Stimulated activated CD8-positive, alpha-beta memory T cell treated with anti-CD3 and anti-CD28 coated beads, Interleukin-12 subunit alpha, Interleukin-12 subunit beta, amount 100 ng/mL, for 24 hours (primary cell): ENCODE data around the gene SYT3.

Experiments
- DNase-seq: peaks from one replicate; pipeline ENCODE4 v3.0.0-alpha.2; 2020; ENCODE audit errors: extremely low read depth

SYT3 gene, protein sequence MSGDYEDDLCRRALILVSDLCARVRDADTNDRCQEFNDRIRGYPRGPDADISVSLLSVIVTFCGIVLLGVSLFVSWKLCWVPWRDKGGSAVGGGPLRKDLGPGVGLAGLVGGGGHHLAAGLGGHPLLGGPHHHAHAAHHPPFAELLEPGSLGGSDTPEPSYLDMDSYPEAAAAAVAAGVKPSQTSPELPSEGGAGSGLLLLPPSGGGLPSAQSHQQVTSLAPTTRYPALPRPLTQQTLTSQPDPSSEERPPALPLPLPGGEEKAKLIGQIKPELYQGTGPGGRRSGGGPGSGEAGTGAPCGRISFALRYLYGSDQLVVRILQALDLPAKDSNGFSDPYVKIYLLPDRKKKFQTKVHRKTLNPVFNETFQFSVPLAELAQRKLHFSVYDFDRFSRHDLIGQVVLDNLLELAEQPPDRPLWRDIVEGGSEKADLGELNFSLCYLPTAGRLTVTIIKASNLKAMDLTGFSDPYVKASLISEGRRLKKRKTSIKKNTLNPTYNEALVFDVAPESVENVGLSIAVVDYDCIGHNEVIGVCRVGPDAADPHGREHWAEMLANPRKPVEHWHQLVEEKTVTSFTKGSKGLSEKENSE

DNA sequence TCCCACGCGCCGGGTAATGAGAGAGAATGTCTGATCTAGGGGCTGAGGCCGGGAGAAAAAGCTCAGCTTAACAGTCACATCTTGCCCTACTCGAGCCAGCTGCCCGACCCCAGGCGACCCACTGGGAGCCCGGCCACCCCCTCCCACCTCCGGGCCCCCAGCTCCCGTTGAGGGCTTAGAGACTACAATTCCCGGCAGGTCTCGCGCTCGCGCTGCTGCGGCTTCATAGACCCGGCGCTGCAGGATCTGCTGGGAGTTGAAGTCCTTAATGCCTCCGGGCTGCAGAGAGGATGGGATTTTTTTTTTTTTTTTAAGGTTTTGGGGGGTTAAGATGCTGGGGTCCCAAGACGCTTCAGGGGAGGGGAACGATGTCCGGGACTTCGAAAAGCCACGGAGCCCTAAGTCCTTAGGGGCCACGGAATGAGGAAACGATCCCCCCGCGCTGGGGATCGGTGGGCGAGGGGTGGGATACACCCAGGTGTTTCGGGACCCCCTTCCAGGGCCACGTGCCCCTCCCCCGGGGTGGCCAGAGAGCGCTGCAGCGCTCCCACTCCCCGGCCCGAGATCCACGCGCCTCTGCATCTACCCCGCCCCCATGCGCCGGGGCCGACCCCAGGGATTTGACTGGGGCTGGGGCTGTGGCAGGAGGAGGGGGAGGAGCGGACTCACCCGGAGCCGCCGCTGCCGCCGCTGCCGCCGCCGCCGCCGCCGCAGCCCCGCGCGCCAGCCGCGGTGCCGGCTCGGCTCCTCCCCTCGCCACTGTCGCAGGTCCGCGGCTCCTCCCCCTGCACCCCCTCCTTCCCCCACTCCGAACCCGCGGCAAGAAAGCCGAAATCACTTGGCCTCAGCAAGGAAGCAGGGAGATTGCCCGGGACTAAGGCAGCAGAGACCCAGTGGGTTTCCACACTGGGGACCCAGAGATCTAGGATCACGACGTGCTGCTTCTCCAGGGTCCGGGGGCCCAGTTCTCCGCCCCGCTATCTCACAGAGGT, at the start of gene SYT3:
TSS of gene SYT3 (minus strand) at position 761 of the 992 bp plus-strand sequence. CDS start 2,470 bp downstream, outside the sequence.
- DNase-seq, result peak; percentile 10

DNA sequence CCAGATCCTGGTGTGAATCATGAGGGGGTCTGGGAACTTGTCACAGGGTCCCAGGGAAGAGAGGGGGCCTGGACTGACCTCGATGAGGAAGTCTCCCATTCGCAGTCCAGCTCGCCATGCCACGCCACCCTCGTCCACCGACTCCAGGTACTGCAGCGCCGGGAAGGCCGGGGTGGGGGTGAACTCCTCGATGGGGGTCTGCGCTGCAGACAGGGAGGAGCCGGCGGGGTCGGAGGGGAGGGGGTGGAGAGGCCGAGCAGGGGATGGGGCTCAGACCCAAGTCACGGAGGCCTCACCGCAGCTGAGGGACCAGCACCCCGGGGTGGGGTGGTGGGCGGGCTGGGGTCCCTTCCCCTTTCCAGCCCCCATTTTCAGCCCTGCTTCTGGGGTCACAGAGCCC, 49.1 kb upstream of the SYT3 start:
- DNase-seq, result no peak

DNA sequence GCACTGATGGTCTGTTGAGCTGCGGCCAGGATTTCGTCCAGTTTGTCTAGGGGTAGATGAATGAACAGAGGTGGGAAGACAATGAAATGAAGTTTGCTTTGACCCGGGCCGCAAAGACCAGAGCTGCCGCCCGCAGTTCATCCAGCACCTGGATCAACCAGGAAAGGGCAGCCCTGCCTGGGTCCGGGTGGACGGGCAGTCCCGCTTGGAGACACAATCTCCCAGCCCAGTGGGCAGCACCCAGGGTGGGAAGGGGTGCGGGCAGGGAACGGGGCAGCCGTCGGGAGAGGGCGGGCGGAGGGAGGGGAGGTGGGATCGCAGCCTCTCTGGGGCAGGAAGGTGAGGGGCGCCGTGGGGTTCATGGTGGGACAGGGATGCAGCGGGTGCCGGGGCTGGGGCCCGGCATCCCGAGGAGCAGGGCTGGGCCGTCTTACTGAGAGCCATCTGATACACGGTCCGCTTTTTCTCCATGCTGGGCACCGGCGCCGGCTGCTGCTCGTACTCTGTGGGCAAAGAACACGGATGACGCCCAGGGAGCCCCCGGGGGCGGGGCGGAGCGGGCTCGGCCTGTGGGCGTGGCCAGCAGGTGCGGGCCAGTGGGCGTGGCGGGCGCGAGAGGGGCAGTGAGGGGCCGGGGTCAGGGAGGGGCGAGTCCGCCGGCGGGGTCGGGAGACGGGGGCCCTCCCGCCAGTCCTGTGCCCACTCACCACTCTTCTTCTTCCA, 46.8 kb upstream of the SYT3 start:
- DNase-seq, result no peak

DNA sequence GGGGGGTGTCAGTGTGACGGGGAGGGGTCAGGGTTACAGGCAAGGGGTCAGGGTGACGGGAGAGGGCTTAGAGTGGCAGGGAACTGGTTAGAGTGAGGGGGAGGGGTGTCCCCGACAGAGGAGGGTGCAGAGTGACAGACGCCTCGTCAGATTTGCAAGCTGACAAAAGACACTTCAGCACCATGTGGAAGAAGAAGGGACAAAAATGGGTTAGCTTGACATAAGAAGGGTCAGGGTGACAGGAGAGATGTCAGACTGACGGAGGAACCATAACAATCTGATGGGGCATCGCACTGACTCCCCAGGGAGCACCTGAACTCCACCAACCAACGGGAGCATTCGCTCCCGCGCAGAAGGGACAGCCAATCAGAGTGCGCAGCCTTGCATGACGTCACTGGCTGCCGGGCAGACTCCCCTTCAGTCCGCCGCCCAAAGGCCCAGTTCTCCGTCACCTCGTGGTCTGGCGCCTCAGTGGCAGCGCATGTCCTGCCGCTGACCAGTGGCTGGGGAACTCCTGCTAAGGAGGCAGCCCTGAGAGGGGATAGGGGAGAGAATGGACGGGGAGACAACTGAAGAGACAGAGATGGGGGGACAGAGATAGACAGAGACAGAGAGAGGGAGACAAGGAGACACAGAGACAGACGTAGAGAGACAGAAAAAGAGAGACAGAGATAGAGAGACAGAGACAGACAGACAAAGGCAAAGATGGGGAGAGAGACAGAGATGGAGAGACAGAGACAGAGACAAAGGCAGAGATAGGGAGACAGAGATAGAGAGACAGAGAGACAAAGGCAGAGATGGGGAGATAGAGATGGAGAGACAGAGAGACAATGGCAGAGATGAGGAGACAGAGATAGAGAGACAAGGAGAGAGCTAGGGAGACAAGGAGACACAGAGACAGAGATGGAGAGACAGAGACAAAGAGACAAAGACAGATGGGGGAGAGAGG, 39.8 kb upstream of the SYT3 start:
- peak; percentile 33 for DNase-seq

DNA sequence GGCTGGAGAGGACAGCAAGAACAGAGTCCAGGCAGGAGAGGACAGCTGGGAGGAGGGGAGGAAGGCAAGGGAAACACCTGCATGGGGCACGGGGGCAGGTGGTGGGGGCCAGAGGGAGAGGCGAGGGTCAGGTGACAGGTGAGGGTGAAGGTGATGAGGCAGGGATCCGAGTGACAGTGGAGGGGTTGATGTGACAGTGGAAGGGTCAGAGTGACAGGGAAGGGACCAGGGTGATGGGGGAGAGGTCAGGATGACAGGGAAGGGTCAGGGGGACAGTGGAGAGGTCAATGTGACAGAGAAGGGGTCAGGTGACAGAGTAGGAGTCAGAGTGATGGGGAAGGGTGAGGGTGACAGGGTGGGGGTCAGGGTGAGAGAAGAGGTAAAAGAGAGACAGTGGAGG, 38.6 kb upstream of the SYT3 start:
- DNase-seq, result no peak

DNA sequence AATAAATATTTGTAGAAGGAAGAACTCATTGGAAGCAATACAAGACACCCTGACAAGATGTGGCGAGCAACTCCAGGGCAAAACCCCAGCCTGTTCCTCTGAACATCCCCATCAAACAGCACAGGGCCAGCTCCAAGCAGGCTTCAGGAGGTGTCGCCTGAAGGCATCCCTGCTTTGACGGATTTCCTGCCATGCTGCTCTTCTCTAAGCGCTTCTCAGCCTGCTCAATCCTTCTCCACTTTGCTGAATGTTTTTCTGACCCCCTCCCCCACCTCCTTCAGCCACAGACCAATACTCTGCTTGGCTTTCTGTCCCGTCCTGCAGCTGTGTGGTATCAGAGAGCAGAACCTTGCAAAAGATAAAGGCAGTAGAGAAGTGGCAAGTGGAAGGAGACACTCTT, 38.0 kb upstream of the SYT3 start:
- DNase-seq, result no peak

DNA sequence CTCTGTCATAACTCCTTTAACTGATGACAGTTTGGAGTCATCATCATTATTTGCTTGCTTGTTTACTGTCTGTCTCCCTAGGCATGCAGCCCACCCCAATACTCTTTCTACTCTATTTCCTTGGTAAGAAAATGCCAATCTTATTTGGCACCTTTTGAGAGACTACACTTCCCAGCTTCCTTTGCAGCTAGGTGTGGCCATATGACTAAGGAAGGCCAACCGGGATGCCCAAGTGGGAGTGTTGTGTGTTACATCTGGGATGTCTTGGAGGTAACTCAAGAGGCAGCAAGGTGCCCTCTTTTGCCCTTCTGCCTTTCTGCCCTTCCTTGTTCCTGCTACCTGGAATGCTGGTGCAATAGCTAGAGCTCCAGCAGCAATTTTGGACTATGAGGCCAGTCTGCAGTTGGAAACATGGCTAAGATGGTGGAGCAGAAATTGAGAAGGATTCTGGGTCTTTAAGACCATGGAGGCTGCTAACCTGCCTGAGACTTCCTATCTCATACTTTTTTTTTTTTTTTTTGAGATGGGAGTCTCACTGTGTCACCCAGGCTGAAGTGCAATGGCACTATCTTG, 37.0 kb upstream of the SYT3 start:
- DNase-seq, result no peak

DNA sequence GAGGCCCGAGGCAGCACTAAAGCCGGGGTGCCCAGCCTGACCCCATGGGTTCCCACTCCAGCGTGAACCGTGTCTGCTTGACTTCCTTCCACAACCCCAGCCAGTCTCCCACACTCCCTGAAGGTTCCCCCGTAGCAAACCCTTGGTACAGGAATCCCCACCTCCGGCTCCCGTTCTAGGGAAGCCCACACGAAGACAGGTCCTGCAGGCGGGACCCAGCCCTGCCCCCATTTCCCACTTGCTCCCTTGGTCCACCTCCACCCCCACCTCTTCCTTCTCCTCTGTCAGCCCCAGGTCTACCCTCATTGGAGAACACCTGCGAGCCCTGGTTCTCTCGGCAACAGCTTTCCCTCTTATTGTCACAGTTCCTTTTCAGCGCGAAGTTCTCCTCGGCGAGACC, 33.4 kb upstream of the SYT3 start:
- DNase-seq, result no peak

DNA sequence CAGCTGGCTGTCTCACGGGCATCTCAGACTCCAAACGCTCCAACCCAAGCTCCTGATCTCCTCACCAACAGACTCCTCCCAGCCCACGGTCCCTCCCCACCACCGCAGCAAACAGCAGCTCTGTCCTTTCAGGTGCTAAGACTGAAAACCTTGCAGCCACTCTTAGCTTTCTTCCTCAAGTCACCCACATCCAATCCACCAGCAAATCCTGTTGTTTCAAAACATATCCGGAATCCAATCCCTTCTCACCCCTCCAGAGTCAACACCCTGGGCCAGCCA, 30.4 kb upstream of the SYT3 start:
- no peak for DNase-seq

DNA sequence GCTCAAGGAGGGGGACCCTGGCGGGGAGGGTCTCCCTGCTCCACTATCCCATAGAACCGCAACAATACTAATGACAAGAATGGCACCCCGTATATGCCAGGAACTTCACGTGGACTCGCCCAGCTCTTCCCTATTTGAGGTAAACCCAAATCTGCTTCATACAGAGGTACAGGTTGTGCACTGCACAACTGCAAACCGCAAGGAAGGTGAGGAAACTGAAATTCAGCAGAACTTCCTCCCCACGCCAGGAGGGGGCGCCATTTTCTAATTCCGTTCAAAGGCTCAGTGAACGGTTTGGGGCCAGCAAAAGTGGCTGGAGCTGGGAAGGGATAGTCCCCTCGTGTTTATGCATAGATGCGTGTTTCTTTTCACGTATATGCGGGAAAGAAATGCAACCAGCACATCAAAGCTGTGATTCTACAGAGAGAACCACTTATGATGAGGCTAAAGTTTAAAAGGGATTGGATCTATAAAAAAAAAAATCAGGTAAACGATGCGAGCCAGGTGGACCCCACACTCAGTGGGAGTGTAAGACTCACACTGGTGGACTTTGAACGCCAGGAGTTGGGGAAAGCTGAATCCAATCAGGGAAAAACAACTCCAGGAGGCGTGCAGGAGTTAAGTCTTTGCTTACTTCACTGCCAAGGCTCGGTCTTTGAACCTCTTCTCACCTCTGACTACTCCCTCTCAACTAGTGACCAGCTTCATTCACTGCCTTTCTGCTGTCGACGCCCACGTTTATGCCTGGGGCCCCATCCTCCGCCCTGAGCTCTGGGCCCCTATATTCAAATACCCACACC, 29.8 kb upstream of the SYT3 start:
- DNase-seq, result no peak

DNA sequence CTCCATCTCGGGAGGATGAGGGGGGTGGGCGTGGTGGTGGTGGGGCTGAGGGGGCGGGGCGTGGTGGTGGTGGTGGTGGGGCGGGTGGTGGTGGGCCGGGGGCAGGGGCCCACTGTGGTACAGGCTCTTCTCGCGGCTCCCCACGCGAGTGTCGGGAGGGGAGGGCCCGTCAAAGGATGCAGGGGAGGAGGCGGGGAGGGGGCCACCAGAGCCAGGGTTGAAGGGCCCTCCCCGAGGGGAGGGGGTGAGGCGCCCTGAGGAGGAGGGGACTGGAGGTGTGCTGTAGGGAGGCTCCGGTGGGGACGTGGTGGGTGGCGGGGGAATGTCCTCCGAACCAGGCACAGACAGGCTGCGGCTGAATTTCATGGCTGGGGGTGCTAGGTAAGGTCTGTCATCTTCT, 29.2 kb upstream of the SYT3 start:
- DNase-seq, result no peak

DNA sequence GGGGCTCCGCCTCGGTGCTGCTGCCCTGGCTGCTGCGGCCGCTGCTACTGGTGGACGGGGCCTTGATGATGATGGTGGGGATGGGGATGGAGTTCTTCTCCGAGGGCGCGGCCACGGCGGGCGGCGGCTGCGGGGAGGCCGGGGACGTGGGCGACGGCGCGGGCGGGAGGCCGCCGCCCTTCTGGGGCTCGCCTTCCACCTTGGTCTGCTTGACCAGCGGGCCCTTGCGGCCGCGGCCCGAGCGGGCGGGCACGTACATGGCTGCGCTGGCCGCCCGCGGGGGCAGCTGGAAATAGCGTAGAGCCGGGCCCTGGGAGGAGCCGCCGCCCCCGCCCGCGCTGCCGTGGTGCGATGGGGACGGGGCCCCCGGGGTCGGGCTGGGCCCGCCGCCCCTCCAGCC, 28.7 kb upstream of the SYT3 start:
- no peak for DNase-seq

DNA sequence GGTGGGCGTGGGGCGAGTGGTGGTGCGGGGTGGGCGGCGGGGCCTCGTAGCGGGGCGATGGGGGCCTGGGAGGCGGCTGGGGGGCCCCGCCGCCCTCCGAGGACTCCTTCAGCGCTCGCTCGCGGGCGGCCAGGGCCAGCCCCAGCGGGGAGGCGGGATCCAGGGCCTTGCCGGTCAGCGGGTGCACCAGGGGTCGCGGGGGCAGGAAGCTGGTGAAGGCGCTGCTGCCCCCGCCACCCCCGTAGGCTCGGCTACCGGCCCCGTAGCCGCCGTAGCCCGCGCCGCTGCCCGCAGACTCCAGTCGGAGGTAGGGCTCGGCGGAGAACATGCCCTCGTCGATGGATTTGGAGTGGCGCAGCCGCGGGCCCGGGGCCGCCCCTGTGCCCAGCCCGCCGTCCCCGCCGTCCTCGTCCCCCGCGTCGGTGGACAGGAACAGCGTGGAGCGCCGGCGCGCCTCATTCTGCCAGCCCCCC, 28.1 kb upstream of the SYT3 start:
- DNase-seq, result no peak

DNA sequence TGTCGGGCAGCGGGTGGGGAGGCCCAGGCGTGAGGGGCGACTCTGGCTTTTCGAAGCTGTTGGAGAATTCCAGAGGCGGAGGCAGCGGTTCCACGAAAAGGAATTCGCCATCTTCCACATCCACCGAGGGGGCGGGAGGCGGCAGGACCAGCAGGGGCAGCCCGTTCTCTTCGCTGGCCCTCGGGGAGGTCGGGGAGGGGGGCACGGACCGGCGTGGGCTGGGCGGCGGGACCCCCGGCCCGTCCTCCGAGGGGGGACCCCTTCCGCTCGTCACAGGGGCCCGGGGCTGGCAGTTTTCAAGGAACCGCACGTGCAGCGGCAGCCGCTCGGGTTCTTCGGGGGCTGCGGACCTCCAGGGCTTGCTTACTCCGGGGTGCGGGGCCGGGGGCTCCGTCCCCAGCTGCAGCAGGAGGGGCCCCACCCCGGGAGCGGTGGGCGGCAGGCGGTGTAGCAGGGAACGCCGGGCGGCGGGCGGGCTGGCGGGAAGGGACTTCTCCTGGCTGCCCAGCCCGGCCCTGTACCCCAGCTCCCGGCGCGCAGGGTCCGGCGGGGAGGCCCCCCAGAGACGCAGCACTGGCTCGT, 27.6 kb upstream of the SYT3 start:
- DNase-seq, result no peak

DNA sequence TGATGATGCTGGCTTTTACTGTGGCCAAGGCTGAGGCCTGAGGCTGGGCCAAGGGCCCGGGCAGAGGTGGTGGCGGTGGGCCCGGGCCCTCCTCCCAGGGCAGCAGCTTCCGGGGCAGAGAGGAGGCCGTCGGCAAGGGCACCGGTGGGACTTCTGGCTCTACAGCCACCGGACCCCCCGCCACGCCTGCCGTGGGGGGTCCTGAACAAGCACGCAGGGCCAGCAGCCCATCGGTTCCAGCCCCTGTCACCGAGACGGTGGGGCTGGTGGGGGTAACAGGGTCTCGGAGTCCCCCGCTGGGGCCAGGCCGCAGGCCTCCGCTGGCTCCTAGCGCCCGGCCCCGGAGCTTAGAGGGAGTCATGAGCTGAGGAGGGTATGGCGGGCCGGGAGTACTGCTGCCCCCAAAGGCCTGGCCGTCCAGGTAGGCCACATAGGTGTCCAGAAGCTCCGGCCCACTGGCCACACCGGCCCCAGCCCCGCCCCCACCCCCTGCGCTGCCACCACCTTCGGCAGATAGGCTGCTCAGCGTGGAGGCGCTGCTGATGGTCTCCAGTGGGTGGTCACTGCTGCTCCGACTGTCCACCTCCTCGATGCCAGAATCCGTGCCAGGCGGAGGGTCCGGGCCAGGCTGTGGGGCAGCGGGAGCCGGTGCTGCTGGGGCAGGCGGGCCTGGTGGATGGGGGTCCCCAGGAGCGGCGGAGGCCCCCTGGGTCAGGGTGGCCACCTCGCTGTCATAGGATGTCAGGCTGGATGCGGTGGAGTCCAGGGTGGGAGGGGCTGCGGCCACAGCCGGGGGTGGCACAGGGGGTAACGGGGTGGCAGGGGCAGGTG, 26.9 kb upstream of the SYT3 start:
- no peak for DNase-seq

DNA sequence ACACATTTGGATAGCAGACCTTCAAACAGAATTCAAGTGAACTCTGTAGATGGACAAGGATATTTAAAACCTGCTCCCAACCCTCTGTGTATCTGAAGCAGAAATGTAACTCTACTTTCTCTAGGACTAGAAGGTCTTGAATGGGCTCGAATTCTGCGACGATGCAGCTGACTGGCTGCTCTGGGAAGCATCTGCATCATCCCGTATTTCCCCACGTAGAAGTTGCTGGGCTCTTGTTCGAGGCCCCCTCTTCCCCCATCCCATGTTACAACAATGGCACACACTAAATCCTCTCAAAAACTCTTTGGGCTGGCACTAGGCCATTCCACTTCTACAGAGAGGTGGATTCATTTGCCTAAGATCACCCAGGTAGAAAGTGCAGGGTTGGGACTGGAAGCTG, 24.5 kb upstream of the SYT3 start:
- no peak for DNase-seq

DNA sequence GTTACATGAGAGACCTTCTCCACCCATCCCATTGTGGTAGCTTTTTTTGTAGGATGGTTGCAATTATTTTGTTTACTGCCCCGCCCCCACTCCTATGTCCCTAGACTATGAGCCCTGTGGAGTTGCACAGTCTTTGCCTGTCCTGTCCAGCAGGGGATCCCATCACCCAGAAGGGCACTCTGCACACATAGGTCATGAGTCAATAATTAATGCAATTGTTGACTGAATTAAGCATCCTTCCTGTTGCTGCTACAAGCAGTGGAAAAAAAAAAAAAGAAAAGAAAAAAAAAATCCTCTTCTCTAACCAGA, 23.8 kb upstream of the SYT3 start:
- no peak for DNase-seq
